ENCODE measurements around the gene PEX11G.

PEX11G gene

DNA sequence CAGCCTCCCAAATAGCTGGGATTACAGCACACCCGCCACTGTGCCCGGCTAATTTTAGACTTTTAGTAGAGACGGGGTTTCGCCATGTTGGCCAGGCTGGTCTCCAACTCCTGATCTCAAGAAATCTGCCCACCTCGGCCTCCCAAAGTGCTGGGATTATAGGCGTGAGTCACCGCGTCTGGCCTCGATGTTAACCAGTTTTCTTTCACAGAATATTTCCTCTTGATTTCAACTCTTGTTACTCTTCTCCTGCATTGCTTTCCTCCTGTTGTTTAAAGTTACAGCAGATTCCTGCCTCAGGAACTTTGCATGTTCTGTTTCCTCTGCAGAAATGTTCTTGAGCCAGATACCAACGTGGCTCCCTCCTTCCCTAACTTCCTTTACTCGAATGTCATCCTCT is 3.7 kb upstream of the PEX11G start:
- DNase-seq: no peak

DNA sequence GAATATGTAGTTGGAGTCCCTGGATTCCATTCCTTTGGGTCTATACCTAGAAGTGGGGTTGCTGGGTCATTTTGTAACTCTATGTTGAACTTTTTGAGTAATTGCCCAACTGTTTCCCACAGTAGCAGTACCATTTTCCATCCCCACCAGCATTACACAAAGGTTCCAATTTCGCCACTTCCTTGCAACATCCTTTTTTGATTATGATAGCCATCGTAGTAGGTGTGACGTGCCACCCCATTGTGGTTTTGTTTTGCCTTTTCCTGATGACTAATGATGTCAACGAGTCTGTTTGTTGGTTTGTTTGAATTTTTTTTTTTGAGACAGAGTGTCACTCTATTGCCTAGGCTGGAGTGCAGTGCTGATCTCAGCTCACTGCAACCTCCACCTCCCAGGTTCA is 3.3 kb upstream of the PEX11G start:
- DNase-seq: no peak

DNA sequence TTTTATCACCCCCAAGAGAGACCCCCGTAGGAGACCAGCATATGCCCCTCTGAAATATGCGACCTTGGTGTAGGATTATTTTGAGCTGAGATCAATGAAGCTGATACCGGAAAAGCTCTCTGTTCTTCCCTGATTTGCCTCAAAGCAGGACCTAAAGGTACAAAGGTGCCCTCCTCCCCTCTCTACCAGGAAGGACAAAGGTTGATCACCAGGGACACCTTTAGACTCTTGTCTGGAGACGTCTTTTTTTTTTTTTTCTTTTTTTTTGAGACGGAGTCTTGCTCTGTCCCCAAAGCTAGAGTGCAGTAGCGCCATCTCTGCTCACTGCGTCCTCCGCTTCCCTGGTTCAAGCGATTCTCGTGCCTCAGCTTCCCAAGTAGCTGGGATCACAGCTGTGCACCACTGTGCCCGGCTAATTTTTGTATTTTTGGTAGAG is 792 bp upstream of the PEX11G start:
- no peak for DNase-seq

DNA sequence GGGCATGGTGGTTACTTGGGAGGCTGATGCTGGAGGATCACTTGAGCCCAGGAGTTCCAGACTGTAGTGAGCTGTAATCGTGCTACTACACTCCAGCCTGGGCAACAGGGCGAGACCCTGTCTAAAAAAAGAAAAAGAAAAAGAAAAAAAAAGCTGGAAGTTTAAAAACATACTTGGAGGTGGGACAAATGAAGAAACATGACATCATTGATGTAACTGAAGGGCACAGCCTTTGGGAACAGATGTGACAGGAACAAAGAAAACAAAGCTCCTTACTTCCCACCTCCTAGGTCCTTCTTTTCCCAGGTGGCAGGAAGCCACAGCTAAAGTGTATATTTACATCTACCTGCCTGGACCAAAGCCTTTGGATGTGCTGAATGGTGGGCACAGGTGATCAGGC is 1.9 kb downstream of the PEX11G start:
- DNase-seq: no peak

DNA sequence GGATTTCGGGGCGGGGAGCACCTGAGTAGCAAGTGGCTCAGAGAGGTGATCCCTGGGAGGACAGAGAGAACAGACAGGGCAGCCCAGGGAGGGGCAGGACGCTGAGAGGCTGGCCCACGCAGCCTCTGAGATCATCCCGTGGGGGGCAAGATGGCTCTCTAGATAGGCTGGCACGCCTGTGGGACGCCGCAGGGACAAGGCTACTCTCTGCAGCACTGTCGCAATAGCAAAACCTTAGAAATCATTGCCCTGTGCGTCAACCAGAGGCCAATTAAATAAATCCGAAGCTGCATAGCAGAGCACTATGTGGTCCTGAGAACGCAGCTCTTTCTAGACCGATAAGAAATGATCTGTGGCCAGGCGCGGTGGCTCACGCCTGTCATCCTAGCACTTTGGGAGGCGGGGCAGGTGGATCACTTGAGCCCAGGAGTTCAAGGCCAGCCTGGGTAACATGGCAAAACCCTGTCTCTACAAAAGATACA is 5.1 kb downstream of the PEX11G start:
- no peak for DNase-seq

DNA sequence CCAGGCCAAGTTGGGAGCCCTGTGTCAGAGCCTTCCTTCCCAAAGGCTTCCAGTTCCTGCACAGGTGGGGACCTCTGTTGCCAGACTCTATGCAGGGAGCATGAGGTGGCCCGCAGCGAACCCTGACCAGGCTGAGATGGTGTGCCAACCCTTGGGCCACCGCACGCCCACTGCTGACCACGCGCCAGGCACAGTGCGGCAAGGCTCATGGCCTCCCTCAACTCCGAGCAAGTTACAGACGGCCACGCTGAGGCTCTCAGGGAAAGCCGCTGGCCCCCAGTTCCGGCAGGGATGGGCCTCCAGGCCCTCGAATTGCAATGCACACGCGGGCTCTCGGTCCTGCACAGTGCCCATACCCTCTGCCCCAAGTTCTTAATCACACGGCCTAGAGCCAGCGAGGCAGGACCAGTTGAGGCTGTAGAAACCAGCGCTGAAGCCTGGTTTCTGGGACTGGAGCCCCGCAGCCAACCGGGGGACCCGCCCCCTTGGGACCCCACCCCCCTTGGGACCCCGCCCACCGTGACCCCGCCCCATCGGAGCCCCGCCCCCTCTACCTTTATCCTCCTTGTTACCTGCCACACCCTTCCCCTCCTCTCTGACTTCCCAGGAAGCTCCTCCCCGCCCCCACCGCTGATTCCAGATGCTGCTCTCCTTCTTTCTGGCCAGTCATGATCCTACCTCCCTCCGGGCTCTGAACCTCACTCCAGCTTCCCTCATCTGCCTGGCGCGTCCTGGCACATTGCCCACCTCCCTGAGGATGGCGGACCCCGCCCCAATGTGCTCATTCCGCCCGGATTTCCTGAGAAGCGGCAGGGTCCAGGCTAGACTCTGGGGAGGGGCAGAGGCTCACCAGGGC is 6.0 kb downstream of the PEX11G start:
- DNase-seq: no peak

DNA sequence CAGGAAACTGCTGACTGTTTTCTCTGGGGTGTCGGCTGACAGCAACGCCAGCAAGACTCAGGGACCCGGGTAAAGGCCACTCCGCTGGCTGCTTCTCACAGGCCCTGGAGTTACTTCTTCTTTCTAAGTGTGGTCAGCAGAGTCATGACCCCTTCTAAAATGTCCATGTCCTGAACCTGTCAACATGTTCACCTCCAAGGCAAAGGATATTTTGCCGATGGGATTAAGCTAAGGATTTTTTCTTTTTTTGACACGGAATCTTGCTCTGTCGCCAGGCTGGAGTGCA is 7.9 kb downstream of the PEX11G start:
- no peak for DNase-seq

DNA sequence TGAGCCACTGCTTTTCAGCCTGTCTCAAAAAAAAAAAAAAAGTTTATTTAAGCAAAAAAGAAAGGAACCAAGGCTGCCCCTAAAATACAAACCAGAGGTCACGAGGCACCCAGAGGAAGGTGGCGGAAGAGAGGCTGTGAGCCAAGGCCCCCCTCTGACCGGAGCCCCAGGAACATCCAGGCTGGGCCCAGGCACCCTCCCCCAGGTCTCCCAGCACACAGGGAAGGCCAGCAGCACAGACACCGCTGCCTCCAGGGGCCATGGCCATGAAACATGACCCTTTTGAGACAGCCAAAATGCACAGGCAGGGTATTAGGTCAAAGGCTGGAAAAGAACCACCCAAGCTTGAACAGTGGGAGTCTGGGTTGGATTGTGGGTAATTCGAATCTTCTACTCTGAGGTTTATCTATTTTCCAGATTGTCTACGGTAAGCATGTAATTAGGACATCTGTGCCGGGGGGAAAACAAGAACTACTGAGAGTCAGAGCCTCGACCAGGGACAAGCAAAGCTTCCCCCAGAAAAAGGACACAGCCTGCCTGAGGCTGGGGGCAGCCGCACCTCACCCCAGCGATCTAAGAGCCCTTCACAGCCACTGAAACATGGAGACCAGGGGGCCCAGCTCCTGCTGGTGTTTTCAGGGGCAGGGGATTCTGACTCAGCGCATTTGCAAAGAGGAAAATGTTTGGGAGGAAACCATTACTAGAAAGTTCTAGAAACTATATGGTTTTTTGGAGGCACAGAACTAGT is 8.4 kb downstream of the PEX11G start:
- no peak for DNase-seq

DNA sequence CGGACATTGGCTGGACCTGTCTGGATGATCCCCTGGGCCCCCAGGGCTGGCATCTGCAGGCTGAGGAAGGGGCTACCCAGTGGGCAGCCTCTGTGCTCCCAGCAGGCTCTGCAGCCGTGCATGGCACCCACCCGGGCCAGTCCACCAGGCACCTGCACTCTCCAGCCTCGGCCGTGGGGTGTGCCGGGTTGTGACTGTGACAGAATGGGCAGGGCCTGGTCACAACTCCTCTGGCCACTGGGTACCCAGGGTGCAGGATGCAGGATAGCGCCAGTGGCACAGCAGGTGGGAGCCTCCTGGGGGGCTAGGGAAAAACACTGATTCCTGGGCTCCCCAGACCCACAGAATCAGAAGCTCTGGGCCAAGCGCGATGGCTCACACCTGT is 10.0 kb downstream of the PEX11G start:
- DNase-seq: no peak

DNA sequence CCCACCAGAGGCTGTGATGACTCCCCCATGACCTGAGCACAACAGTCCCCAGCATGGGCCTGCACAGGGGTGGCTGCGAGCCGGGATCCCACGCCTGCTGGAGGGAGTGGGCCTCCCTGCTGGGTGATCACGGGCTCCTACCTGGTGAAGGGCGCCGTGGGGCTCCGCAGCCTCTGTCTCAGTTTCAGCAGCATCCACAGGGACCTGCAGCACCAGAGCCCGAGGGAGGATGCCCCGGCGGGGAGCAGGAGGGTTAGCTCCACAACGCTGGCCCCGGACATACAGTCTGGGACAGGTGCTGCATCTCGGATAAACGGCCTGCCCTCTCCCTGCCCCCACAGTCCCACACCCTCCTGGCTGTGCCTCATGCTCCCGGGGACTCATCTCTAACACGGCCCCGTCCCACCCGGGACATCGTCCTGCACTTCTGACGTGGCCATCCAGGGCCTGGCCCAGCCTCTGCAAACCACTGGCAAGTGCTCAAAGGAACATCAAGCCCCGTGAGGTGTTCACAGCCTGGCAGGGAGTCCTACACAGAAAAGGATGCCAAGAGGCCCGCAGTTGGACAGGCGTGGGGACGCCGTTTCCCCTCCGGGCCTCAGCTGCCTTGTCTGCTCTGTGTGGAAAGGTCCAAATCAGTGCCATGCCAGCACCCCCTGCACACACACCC is 10.5 kb downstream of the PEX11G start:
- no peak for DNase-seq

DNA sequence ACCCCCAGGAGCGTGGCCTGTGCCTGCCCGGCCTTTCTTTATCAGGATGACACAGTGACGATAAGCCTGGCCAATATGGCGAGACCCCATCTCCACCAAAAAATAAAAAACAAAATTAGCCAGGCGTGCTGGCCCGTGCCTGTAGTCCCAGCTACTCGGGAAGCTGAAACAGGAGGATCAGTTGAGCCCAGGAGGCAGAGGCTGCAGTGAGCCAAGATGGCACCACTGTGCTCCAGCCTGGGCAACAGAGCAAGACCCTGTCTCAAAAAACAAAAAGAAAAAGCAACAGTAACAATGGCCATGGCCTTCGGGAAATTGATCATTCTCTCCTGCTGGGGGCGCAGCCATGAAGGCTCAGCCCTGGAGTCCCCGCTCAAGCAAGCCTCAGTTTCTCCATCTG is 11.1 kb downstream of the PEX11G start:
- no peak for DNase-seq

DNA sequence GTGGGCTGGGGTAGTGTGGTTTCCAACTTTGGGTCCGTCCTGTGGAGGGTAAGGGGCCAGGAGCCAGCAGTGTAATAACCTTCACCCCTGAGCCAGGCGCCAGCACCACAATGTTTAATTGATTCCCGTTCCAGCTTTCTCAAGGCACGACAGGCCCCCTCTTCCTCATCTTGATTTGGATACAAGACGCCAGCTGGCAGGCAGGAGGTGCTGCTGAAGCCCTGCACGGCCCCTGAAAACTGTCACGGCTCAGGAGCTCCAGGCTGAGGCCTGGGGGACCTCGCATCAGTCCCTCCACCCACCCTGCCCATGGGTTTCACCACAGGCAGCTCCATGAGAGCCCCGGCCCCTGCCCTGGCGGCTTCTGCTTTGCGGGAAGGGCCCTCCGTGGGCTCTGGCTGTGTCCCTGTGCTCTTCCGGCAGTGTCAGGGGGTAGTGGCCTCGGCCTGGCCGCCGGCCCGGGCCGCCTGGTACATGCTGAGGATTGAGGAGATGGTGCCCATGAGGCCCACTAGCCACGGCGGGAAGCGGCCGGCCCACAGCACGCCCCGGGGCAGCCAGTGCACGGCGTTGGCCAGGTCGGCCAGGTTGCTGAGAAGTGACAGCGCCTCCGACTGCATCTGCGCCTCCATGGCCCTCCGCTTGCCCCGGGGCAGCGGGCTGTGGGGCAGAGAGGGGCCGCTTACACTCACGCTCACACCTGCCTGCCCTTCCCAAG is 11.9 kb downstream of the PEX11G start:
- DNase-seq: no peak

DNA sequence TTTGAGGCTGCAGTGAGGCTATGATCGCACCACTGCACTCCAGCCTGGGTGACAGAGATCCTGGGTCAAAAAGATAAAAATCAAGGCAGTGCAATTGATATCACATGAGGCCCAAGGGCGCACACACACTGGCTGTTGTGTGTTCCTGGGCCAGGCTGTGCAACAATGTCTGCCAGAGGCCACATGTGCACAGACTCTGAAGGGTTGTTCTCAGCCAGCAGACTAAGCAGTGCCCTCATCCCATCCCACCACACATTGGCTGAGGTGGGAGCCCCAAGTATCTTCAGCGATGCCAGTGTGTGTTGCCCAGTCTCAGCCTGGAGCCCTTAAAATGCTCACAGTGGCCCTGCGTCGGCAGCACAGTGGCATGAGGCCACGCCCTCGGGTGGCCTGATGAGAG is 12.6 kb downstream of the PEX11G start:
- no peak for DNase-seq

DNA sequence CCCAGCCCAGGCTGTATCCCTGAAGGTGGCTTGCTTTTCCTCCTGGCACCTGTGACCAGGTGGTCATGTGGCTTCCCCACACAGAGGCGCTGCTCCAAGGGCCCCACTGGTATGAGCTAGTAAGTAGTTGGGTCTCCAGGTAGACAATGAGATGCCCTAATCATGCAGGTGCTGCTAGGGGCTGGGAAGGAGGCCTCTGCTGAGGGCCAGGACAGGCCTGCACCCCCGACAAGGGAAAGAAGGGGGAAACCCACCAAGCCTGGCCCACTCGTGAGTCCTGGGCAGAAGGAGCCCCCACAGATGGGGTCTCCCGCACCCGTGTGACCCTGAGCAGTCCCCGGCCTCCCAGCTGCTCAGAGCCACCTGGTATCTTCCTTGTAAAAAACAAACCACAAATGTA is 13.2 kb downstream of the PEX11G start:
- DNase-seq: no peak

DNA sequence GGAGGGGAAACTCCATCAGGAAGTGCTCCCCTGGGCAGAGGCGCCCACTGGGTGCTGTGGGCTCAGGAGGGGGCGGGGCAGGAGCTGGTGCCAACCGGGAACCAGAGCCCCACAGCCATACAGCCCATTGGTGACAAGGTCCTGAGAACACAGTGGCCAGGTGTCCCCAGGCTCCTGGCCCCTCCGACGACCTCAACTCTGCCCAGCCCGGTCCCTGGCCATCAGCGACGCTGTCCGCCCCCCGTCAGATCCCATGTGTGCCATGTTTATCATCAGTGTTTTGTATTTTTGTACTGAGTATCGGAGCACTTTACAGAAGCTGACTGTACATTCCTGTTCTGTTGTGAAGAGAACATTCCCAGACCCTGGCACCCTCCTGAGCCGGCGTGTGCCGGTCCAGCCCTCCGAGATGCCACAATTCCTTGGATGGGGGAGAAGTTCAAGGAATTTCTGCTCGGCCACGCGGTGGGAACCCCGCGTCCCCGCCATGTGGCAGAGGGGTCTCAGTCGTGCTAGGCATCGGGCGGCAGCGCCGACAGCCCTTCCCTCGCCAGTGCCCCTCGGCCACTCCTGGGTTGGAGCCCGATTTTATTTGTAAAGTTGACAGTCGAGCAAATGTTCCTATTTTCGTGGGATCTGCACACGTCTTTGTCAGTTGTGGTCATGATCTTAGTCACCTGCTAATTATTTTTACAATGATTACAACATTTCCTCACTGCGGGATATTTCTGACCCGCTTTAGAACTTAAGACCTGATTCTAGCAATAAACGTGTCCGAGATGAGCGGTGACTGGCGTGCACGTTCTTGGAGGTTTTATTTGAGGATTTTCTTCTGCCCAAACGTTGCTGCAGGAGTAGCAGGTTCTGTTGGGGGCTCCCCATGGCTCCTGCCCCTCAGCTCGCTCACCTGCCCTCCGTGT is 16.9 kb downstream of the PEX11G start:
- DNase-seq: no peak

DNA sequence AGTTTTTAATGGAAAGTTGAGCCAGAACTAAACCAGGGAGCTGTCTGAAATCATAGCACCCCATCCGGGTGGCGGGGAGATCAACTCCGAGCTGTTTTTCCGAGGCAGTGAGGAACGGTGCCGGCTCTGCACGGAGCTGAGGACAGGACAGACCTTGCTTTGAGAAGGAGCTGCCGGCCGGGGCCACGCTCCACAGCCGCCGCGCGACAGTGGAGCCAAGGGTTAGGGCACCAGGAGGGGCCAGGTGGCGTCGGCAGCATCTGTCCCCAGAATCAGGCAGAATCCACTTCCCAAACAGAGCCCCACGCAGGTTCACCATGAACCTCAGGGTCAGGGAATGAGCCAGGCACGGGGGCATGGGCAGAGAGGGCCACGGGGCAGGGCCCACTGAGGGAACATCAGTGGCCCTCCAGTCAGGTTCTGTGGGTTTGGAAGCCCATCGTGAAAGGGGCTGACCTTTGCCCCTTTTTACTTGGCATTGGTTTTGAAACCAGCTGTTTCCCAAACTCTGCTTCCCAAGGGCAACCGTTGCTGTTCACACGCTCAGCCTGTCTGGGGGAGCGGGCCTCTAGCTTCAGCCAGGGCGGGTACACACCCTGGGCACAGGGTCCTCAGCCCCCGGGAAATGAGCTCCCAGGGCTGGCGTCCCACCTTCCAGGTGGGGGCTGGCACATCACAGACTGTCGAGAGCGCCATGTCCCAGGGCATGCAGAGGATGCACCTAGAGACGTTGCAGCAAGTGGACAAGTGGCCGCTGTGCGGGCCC is 18.1 kb downstream of the PEX11G start:
- no peak for DNase-seq

DNA sequence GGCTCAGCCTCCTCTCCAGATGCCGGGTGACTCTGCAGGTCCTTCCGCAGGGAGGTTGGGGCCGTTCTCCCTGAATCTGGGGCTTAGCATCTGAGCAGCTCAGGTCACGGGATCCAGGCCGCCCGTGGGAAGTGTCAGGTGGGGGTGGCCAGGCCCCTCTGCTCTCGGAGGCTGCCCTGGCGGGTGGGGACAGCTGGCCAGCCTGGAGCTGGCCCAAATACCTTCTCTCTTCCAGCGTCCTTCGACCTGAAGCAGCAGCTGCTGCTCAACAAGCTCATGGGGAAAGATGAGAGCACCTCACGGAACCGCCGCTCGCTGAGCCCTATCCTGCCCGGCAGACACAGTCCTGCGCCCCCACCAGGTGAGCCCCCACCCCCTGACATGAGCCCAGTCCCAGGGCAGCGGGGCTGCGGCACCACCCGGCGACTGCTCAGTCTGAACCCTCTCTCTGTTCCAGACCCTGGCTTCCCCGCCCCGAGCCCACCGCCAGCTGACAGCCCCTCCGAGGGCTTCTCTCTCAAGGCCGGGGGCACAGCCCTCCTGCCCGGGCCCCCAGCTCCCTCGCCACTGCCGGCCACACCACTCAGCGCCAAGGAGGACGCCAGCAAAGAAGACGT is 19.1 kb downstream of the PEX11G start:
- DNase-seq: no peak

DNA sequence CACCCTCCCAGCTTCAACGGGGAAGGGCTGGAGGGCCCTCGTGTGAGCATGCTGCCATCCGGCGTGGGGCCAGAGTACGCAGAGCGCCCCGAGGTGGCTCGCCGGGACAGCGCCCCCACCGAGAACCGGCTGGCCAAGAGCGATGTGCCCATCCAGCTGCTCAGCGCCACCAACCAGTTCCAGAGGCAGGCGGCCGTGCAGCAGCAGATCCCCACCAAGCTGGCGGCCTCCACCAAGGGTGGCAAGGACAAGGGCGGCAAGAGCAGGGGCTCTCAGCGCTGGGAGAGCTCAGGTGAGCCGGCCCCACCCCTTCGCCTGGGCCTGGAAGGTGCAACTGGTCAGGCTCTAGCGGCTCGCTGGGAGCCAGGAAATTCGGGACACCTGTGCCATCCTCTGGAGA is 20.0 kb downstream of the PEX11G start:
- DNase-seq: no peak

DNA sequence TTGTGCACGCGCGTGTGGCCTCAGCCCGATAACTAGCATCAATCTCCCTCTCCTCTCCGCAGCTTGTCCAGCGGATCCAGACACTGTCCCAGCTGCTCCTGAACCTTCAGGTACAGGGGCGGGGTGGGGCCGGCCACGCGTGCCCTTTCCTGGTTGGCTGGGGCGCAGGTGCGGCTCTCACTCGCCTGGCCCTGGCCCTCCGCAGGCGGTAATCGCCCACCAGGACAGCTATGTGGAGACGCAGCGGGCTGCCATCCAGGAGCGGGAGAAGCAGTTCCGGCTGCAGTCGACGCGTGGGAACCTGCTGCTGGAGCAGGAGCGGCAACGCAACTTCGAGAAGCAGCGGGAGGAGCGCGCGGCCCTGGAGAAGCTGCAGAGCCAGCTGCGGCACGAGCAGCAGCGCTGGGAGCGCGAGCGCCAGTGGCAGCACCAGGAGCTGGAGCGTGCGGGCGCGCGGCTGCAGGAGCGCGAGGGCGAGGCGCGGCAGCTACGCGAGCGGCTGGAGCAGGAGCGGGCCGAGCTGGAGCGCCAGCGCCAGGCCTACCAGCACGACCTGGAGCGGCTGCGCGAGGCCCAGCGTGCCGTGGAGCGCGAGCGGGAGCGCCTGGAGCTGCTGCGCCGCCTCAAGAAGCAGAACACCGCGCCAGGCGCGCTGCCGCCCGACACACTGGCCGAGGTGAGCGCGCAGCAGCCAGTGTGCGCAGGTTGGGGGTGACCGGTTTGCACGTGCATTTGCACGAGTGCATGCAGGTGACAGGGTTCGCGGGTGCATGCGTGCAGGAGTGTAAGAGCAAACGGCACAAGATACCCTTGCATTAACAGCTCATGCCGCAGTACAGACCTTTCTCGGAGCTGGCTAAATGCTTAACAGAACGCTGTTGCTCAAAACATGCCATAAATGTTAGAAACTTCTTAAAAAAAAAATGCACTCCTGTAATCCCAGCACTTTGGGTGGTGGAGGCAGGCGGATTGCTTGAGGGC is 21.5 kb downstream of the PEX11G start:
- no peak for DNase-seq

DNA sequence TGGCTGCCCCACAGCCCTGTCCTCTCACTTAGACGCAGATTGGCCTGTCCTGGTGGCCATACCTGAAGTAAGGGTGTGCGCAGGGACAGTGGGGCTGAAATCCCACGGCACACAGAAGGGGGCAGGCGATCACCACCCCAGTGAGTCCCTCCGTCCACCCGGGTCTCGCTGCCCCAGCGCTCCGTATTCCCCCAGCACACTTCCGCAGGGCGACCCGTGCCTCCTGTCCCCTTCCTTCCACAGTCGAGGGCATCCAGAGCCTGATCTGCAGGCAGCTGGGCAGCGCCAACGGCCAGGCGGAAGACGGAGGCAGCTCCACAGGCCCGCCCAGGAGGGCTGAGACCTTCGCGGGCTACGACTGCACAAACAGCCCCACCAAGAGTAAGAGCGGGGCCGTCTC is 25.3 kb downstream of the PEX11G start:
- no peak for DNase-seq

Data from activated T-cell treated with anti-CD3 and anti-CD28 coated beads for 4 hours (primary cell).